MCF 10A (cell line): ENCODE results near the gene MYO7B. TPM values are rescaled to one million over a fixed set of nuclear protein-coding genes. Genes with fewer than 3 reads are reported as not detected.
A peak's percentile ranks its signal among the peaks of the same experiment; 100 is the strongest.
"Not testable (repeated sequence)": the region's sequence is repeated elsewhere in the genome, so short reads cannot be mapped to it uniquely, and the experiment has no call there.

Experiments used
- BruUV-seq: library from RNA; stranded (reverse); fragments of 400-500 nt; replicated peaks from 2 replicates; lab custom pipeline; 2021; lab: Mats Ljungman, UMichigan
- CTCF ChIA-PET: fragments of 300-600 bp; sonication (Branson Sonifier 250); formaldehyde crosslinking; extraction: SDS; loops from one replicate; lab custom pipeline; 2021; ENCODE audit warnings: antibody characterized with exemption, inconsistent platforms; lab: Yijun Ruan, JAX
- POLR2A ChIA-PET: fragments of 300-600, 350-650 bp; sonication (Branson Sonifier 250); formaldehyde crosslinking; extraction: SDS; loops from one replicate; lab custom pipeline; 2020; ENCODE audit warnings: antibody characterized with exemption, inconsistent platforms; lab: Yijun Ruan, JAX
- DNase-seq: peaks from one replicate; pipeline ENCODE4 v3.0.0-alpha.2; 2018; ENCODE audit not compliant: unreplicated experiment
- H3K27ac Mint-ChIP-seq: one replicate; pipeline ENCODE4 v1.8.0; 2022; ENCODE audit warnings: mild to moderate bottlenecking, low read depth, mixed read lengths; ENCODE audit not compliant: unreplicated experiment
- H3K27me3 Mint-ChIP-seq: one replicate; pipeline ENCODE4 v1.8.0; 2022; ENCODE audit warnings: mixed read lengths; ENCODE audit not compliant: insufficient read depth, unreplicated experiment
- H3K36me3 Mint-ChIP-seq: one replicate; pipeline ENCODE4 v1.8.0; 2022; ENCODE audit warnings: mild to moderate bottlenecking, moderate library complexity, mixed read lengths; ENCODE audit not compliant: insufficient read depth, unreplicated experiment
- H3K4me1 Mint-ChIP-seq: one replicate; pipeline ENCODE4 v1.8.0; 2022; ENCODE audit warnings: mixed read lengths; ENCODE audit not compliant: insufficient read depth, unreplicated experiment
- H3K4me3 Mint-ChIP-seq: one replicate; pipeline ENCODE4 v1.8.0; 2022; ENCODE audit warnings: mild to moderate bottlenecking, moderate library complexity, mixed read lengths; ENCODE audit not compliant: unreplicated experiment
- H3K9me3 Mint-ChIP-seq: one replicate; pipeline ENCODE4 v1.8.0; 2022; ENCODE audit warnings: mixed read lengths; ENCODE audit not compliant: unreplicated experiment
- intact Hi-C: fragments of 100-400 bp; cut with micrococcal nuclease; formaldehyde crosslinking; loops from 2 replicates; pipeline ENCODE4 v1.14.1; 2022
- total RNA-seq: library from RNA; stranded (reverse); gene quantifications from 2 replicates; pipeline ENCODE4 v1.2.3, GENCODE V29; 2022
- TF ChIP-seq, protein P1 (sequence below): fragments of 200-600 bp; IDR thresholded peaks from one replicate; pipeline ENCODE4 v1.8.0; 2022; ENCODE audit warnings: antibody characterized with exemption, mild to moderate bottlenecking; ENCODE audit not compliant: unreplicated experiment

MYO7B gene
- total RNA-seq, 1 experiment from 2014 or later, result not detected

DNA sequence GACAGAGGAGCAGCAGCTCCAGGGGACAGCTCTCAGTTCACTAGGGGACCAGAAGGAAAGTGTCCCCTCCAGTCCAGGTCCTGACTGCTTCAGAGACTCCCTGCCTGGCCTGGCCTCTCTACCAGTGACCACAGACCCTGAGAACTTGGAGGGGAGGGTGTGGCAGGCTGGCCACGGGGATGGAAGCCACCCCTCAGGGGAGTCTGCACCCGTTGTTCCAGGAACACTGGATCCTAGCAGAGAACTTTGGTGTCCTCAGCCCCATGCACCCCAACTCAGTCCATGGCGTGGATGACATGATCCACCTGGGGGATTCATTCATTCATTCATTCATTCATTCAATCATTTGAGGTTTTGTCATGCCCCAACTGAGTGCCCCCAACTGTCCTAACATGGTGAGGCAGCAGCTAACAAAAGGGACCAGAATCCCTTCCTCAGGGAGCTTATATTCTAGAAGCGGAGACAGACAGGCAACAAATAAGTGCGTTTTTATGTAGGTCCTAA lies 31.9 kb downstream of the MYO7B start:
- DNase-seq, result no peak
- Mint-ChIP-seq H3K27me3 (no peaks in the 10 kb centered on the region), H3K4me1 (peaks cover 12% of the 10 kb centered on the region), H3K27ac (no peak overlapping the region), H3K4me3 (no peak overlapping the region), H3K36me3 (no peaks in the 10 kb centered on the region), H3K9me3 (no peaks in the 10 kb centered on the region)
- ChIA-PET POLR2A (interaction anchor here (0.6 to 0.9 kb wide), 3 partner anchors 9 to 12 kb away, joined by 3 to 6 read pairs (median 5); no protein-coding TSS in a partner anchor), CTCF (interaction anchor here (0.5 to 1.2 kb wide), 5 partner anchors 10 to 494 kb away, joined by 3 to 5 read pairs (median 3); no protein-coding TSS in a partner anchor)
- intact Hi-C loops, result no loop called here
- TF ChIP-seq, protein P1, sequence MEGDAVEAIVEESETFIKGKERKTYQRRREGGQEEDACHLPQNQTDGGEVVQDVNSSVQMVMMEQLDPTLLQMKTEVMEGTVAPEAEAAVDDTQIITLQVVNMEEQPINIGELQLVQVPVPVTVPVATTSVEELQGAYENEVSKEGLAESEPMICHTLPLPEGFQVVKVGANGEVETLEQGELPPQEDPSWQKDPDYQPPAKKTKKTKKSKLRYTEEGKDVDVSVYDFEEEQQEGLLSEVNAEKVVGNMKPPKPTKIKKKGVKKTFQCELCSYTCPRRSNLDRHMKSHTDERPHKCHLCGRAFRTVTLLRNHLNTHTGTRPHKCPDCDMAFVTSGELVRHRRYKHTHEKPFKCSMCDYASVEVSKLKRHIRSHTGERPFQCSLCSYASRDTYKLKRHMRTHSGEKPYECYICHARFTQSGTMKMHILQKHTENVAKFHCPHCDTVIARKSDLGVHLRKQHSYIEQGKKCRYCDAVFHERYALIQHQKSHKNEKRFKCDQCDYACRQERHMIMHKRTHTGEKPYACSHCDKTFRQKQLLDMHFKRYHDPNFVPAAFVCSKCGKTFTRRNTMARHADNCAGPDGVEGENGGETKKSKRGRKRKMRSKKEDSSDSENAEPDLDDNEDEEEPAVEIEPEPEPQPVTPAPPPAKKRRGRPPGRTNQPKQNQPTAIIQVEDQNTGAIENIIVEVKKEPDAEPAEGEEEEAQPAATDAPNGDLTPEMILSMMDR, result no peak
- BruUV-seq, result no TSS peak

GRCh38 chr2:127568128-127568527 lies 32.6 kb downstream of the MYO7B start:
- Mint-ChIP-seq H3K4me3 (no peak overlapping the region), H3K27me3 (no peaks in the 10 kb centered on the region), H3K36me3 (no peaks in the 10 kb centered on the region), H3K27ac (no peak overlapping the region), H3K4me1 (peaks cover 12% of the 10 kb centered on the region), H3K9me3 (no peaks in the 10 kb centered on the region)
- intact Hi-C loops, result no loop called here
- CTCF ChIA-PET, result interaction anchor here (0.6 to 1.2 kb wide), 3 partner anchors 11 to 41 kb away, joined by 3 to 5 read pairs (median 3); no protein-coding TSS in a partner anchor
- TF ChIP-seq, protein P1, result no peak
- POLR2A ChIA-PET, result no interaction called here
- no TSS peak for BruUV-seq
- DNase-seq, result no peak

DNA sequence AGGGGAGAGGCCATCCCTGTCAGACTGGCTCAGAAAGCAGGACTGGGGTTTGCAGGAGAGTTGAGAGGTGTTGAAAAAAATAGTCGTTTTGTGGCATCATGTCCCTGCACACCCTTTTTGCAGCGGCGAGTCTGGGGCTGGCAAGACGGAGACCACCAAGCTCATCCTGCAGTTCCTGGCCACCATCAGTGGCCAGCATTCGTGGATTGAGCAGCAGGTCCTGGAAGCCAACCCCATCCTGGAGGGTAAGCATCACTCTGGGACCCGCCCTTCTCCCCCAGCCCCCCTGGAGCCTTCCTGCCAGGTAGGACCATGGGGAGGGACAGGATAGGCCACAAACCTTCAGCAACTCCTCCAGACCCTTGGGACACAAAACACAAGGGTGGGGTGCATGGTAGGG lies 34.2 kb downstream of the MYO7B start:
- POLR2A ChIA-PET, result no interaction called here
- H3K27ac Mint-ChIP-seq, result peak overlapping the region; percentile 2
- no TSS peak for BruUV-seq
- H3K27me3 Mint-ChIP-seq, result no peaks in the 10 kb centered on the region
- TF ChIP-seq, protein P1, result no peak
- no peak overlapping the region for H3K4me3 Mint-ChIP-seq
- no peak for DNase-seq
- peaks cover 12% of the 10 kb centered on the region for H3K4me1 Mint-ChIP-seq
- CTCF ChIA-PET, result no interaction called here
- intact Hi-C loops, result no loop called here
- no peaks in the 10 kb centered on the region for H3K9me3 Mint-ChIP-seq
- H3K36me3 Mint-ChIP-seq, result no peaks in the 10 kb centered on the region

DNA sequence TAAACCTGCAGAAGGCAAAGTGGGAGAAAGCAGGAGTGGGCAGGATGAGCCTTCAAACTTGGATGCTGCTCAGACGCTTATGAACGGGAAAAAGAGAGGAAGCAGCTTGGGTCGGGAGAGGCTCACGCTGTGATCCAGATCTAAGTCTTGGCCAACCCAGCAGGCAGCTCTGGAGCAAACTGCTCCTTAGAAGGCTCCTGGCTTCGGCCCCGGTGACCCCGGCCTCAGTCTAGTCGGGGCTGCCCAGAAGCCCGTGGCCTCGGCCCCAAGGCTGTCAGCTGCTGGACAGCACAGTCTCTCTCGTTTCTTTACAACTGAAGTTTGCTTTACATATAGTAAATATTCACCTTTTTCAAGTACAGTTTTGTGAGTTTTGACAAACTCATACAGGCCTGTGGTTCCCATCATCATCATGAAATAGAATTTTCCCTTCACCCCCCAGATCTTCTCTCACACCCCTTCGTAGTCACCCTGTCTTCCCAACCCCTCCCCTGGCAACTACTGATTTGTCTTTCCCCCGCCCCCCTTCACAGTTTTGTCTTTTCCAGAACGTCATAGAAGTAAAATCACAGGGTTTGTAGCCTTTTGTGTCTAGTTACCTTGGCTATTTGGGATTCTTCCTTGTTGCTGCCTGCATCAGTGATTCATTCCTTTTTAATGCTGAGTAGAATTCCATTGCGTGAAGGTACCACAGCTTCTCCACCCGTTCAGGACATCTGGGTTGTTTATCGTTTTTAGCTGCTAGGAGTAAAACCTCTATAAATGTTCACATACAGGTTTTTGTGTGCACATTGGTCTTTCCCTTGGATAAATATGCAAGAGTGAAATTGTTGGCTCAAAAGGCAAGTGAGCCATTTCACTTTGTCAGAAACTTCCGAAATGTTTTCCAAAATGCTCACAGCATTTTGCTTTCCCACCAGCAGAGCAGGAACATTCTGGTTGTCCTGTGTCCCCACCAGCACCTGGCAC lies 35.1 kb downstream of the MYO7B start:
- POLR2A ChIA-PET, result no interaction called here
- Mint-ChIP-seq H3K4me3 (no peak overlapping the region), H3K4me1 (peaks cover 12% of the 10 kb centered on the region), H3K27me3 (no peaks in the 10 kb centered on the region), H3K27ac (peak overlapping the region; percentile 2), H3K36me3 (no peaks in the 10 kb centered on the region), H3K9me3 (no peaks in the 10 kb centered on the region)
- BruUV-seq, result no TSS peak
- intact Hi-C loops, result no loop called here
- TF ChIP-seq, protein P1, result no peak
- CTCF ChIA-PET, result no interaction called here
- no peak for DNase-seq

GRCh38 chr2:127572352-127572751 lies 36.9 kb downstream of the MYO7B start:
- intact Hi-C loops, H3K27ac Mint-ChIP-seq, POLR2A ChIA-PET, H3K36me3 Mint-ChIP-seq, CTCF ChIA-PET, H3K4me3 Mint-ChIP-seq, H3K9me3 Mint-ChIP-seq, H3K27me3 Mint-ChIP-seq, BruUV-seq, DNase-seq: not testable (repeated sequence)
- H3K4me1 Mint-ChIP-seq, result peaks cover 25% of the 10 kb centered on the region
